ENCODE data around the gene HOXC4.

HOXC4 gene

DNA sequence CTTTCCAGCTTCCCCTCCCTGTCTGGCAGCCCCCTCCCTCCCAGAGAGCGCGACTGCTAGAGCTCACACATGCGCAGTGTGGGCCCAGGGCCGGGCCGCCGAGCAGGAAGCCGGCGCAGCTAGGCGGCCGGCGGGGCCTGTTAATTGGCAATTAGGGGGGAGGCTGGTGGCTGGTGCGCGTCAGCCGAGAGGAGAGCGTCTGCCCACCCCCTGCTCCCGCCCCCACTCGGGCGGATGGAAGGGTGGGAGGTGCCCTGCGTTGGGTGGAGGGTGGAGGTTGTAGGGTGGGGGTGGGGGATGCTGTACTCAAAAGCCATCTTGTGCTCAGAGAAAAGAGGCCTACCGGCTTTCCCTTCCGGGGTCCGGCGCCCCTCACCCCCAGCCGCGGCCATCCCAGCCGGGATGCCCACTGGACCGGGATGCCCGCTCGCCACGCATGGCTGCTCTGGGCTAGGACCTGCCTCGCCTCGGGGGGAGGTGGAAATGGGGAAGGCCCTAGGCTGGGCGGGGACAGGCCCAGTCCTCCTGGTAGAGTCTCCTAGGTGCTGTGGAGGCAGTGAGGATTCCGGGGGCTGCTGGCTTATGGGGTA is 35.7 kb upstream of the HOXC4 start:
- Histone ChIP-seq H3K4me1 (ENCODE audit: insufficient read depth, low read length) (peaks cover 3% of the 10 kb centered on the region; the same call in 1 of the 2 replicates), H3K27me3 (ENCODE audit: insufficient read depth, low read length) (peaks cover 100% of the 10 kb centered on the region), H3K27ac (ENCODE audit: low read length) (no peak overlapping the region), H3K9ac (ENCODE audit: low read depth, low read length) (no peak overlapping the region), H3K36me3 (ENCODE audit: insufficient read depth, low read depth, low read length) (no peaks in the 10 kb centered on the region), H3K4me3 (ENCODE audit: low read length) (peak overlapping the region; percentile 51; the same call in 1 of the 2 replicates), H3K9me3 (ENCODE audit: insufficient read depth, low read depth, low read length) (no peaks in the 10 kb centered on the region; the same call in 1 of the 2 replicates)

GRCh38 chr12:54018468-54018984 is 35.1 kb upstream of the HOXC4 start:
- Histone ChIP-seq H3K4me3 (ENCODE audit: low read length) (peak overlapping the region; percentile 51; the same call in 1 of the 2 replicates), H3K9ac (ENCODE audit: low read depth, low read length) (no peak overlapping the region), H3K27me3 (ENCODE audit: insufficient read depth, low read length) (peaks cover 100% of the 10 kb centered on the region), H3K36me3 (ENCODE audit: insufficient read depth, low read depth, low read length) (no peaks in the 10 kb centered on the region), H3K4me1 (ENCODE audit: insufficient read depth, low read length) (peaks cover 3% of the 10 kb centered on the region; the same call in 1 of the 2 replicates), H3K9me3 (ENCODE audit: insufficient read depth, low read depth, low read length) (no peaks in the 10 kb centered on the region; the same call in 1 of the 2 replicates), H3K27ac (ENCODE audit: low read length) (no peak overlapping the region)

GRCh38 chr12:54019091-54019811 is 34.4 kb upstream of the HOXC4 start:
- Histone ChIP-seq H3K9ac (ENCODE audit: low read depth, low read length) (no peak overlapping the region), H3K9me3 (ENCODE audit: insufficient read depth, low read depth, low read length) (no peaks in the 10 kb centered on the region; the same call in 1 of the 2 replicates), H3K4me1 (ENCODE audit: insufficient read depth, low read length) (peaks cover 3% of the 10 kb centered on the region; the same call in 1 of the 2 replicates), H3K27me3 (ENCODE audit: insufficient read depth, low read length) (peaks cover 100% of the 10 kb centered on the region), H3K36me3 (ENCODE audit: insufficient read depth, low read depth, low read length) (no peaks in the 10 kb centered on the region), H3K4me3 (ENCODE audit: low read length) (no peak overlapping the region), H3K27ac (ENCODE audit: low read length) (no peak overlapping the region)

DNA sequence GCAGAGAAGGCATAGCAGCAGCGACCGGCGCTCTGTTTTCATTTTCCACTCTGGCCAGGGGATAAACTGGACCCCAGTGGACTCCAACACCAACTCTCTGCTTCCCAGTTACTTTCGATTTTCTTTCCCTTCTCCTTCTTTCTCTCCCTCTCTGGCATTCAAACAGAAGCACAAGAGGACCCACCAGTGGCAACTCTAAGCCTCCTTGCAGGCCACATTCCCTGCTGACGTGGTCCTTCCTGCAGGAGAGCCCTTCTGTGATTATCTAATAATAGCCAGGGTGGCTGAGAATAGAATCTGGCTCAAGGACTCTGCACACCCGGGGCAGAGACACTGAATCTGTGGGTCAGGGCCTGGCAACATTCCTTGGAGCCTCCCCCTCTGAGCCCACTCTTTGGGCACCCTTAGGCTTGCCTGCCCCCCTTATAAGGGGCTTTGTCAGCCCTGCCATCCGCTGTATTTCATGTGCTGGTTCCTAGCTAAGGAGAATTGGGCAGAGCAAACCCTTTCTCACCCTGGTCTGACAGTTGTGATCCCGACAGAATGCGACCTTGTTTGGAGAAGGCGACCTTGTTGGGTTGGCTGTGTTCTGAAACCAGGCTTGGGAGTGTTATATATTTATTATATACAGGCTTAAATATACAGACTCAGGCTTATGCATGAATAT is 33.6 kb upstream of the HOXC4 start:
- H3K36me3 ChIP-seq (ENCODE audit: insufficient read depth, low read depth, low read length), result no peaks in the 10 kb centered on the region
- peaks cover 3% of the 10 kb centered on the region; the same call in 1 of the 2 replicates for H3K4me1 ChIP-seq (ENCODE audit: insufficient read depth, low read length)
- no peak overlapping the region for H3K4me3 ChIP-seq (ENCODE audit: low read length)
- no peak overlapping the region for H3K9ac ChIP-seq (ENCODE audit: low read depth, low read length)
- H3K9me3 ChIP-seq (ENCODE audit: insufficient read depth, low read depth, low read length), result no peaks in the 10 kb centered on the region; the same call in 1 of the 2 replicates
- no peak overlapping the region for H3K27ac ChIP-seq (ENCODE audit: low read length)
- peaks cover 100% of the 10 kb centered on the region for H3K27me3 ChIP-seq (ENCODE audit: insufficient read depth, low read length)

DNA sequence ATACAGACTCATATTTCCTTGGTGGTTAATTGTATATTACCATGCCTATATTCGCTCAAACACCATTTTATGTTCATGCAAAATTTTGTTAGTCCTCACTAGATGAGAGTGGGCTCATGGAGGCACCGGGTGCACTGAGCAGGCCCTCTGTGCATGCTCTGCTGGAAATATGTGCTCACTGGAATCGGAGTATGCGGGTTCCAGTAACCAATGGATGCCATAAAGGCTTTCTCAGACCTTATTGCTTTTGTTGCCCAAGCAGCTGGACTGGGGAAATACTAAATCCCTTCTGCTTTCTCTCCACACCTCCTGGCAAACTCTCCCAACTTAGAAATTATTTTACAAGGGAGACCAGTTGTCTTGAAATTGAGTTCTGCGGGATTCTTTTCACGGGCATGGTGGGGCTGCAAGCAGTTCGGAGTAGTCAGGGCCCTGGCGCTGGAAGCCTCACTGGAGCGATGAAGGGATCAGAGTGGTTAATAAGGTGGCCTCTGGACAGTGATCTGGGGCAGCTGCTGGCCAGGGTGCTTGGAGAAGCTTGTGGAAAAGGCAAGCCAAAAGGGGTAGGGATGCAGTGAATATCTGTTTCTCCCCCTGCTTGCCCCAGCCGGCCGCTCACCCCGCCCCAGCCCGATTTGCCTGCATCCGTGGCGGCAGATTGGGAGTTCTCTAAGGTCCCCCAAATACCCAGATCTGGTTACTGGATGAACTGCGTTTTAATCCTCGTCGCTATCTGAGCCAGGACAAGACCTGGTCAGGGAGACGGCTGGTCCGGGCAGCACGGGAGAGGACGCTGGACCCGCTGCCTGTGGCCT is 32.8 kb upstream of the HOXC4 start:
- Histone ChIP-seq H3K27me3 (ENCODE audit: insufficient read depth, low read length) (peaks cover 100% of the 10 kb centered on the region), H3K9ac (ENCODE audit: low read depth, low read length) (no peak overlapping the region), H3K4me1 (ENCODE audit: insufficient read depth, low read length) (peaks cover 3% of the 10 kb centered on the region; the same call in 1 of the 2 replicates), H3K9me3 (ENCODE audit: insufficient read depth, low read depth, low read length) (no peaks in the 10 kb centered on the region; the same call in 1 of the 2 replicates), H3K27ac (ENCODE audit: low read length) (no peak overlapping the region), H3K36me3 (ENCODE audit: insufficient read depth, low read depth, low read length) (no peaks in the 10 kb centered on the region), H3K4me3 (ENCODE audit: low read length) (no peak overlapping the region)

- Histone ChIP-seq H3K4me1 (ENCODE audit: insufficient read depth, low read length) (peaks cover 3% of the 10 kb centered on the region; the same call in 1 of the 2 replicates), H3K9ac (ENCODE audit: low read depth, low read length) (no peak overlapping the region), H3K4me3 (ENCODE audit: low read length) (no peak overlapping the region)
Observed at GRCh38 chr12:54021432-54022013, 32.1 kb upstream of the HOXC4 start.

DNA sequence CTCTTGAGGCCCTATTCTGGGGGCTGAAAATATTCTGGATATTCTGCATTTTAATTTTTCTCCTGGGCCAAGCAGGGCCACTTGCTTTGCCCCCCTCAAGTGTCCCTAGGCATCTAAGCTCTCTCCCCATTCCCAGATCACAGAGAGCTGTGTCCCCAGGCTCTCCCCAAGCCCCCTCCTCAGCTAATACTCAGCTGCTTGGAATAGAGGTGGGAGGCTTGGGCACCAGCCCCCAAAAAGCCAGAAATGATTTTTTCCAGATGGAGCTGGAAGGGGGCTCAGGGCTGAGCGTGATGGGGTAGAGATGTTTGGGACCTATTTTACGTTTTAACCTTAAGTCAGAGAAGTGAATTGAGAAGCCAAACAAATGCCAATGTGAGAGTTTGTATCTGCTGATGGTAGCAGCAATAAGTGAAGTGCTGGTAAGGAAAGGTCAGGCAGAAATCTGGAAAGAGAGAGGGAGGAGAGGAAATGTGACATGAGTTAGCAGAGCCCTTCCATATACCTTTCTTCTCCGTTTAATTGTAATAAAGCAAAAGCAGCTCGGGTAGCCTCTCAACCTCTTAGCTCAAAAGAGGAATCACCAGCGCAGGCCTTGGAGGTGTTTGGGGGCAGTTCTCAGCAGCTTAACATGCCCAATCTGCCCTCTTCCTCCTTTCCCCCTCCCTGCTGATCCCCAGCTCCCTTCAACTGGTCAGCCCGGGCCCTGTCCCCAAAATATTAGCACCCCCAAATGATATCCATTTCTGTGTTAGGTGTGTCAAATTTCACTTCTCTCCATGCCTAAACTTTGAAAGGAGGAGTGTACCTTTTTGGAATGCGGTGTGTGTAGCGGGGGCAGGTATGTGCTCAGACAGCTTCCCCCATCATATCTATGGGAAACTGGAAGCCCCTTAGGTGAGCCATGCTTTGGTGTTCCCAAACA is 30.4 kb upstream of the HOXC4 start:
- Histone ChIP-seq H3K9me3 (ENCODE audit: insufficient read depth, low read depth, low read length) (no peaks in the 10 kb centered on the region; the same call in 1 of the 2 replicates), H3K27ac (ENCODE audit: low read length) (no peak overlapping the region), H3K4me3 (ENCODE audit: low read length) (no peak overlapping the region), H3K4me1 (ENCODE audit: insufficient read depth, low read length) (peaks cover 3% of the 10 kb centered on the region; the same call in 1 of the 2 replicates), H3K36me3 (ENCODE audit: insufficient read depth, low read depth, low read length) (no peaks in the 10 kb centered on the region), H3K27me3 (ENCODE audit: insufficient read depth, low read length) (peaks cover 100% of the 10 kb centered on the region), H3K9ac (ENCODE audit: low read depth, low read length) (no peak overlapping the region)

More at GRCh38 chr12:54021432-54022013, 32.1 kb upstream of the HOXC4 start:
- H3K27me3 ChIP-seq (ENCODE audit: insufficient read depth, low read length), result peaks cover 100% of the 10 kb centered on the region
- H3K27ac ChIP-seq (ENCODE audit: low read length), result no peak overlapping the region
- H3K9me3 ChIP-seq (ENCODE audit: insufficient read depth, low read depth, low read length), result no peaks in the 10 kb centered on the region; the same call in 1 of the 2 replicates
- no peaks in the 10 kb centered on the region for H3K36me3 ChIP-seq (ENCODE audit: insufficient read depth, low read depth, low read length)

- Histone ChIP-seq H3K36me3 (ENCODE audit: insufficient read depth, low read depth, low read length) (no peaks in the 10 kb centered on the region), H3K4me3 (ENCODE audit: low read length) (no peak overlapping the region), H3K4me1 (ENCODE audit: insufficient read depth, low read length) (no peaks in the 10 kb centered on the region), H3K27ac (ENCODE audit: low read length) (no peak overlapping the region), H3K27me3 (ENCODE audit: insufficient read depth, low read length) (peaks cover 100% of the 10 kb centered on the region), H3K9ac (ENCODE audit: low read depth, low read length) (no peak overlapping the region), H3K9me3 (ENCODE audit: insufficient read depth, low read depth, low read length) (no peaks in the 10 kb centered on the region; the same call in 1 of the 2 replicates)
Observed at GRCh38 chr12:54024127-54024526, 29.5 kb upstream of the HOXC4 start.

GRCh38 chr12:54024581-54025305 is 28.9 kb upstream of the HOXC4 start:
- no peaks in the 10 kb centered on the region for H3K36me3 ChIP-seq (ENCODE audit: insufficient read depth, low read depth, low read length)
- no peak overlapping the region for H3K4me3 ChIP-seq (ENCODE audit: low read length)
- no peaks in the 10 kb centered on the region; the same call in 1 of the 2 replicates for H3K9me3 ChIP-seq (ENCODE audit: insufficient read depth, low read depth, low read length)
- H3K27me3 ChIP-seq (ENCODE audit: insufficient read depth, low read length), result peaks cover 100% of the 10 kb centered on the region
- no peaks in the 10 kb centered on the region for H3K4me1 ChIP-seq (ENCODE audit: insufficient read depth, low read length)
- H3K9ac ChIP-seq (ENCODE audit: low read depth, low read length), result no peak overlapping the region
- H3K27ac ChIP-seq (ENCODE audit: low read length), result no peak overlapping the region

Data from iPS-20b (cell line).